MG63 (cell line): ENCODE measurements around the gene SPESP1. TPM values are rescaled to one million over a fixed set of nuclear protein-coding genes. Genes with fewer than 3 reads are reported as not detected.

Experiments used
- DNase-seq: peaks from one replicate; pipeline ENCODE4 v3.0.0-alpha.2; 2020
- H3K27me3 ChIP-seq: fragments of 250-450 bp; sonication (Bioruptor Pico); 2 replicates; pipeline ENCODE4 v1.5.1; 2020; ENCODE audit warnings: mild to moderate bottlenecking, moderate library complexity
- H3K36me3 ChIP-seq: fragments of 250-450 bp; sonication (Bioruptor Pico); 2 replicates; pipeline ENCODE4 v1.5.1; 2020; ENCODE audit warnings: mild to moderate bottlenecking, moderate library complexity
- H3K4me3 ChIP-seq: fragments of 250-450 bp; sonication (Bioruptor Pico); 2 replicates; pipeline ENCODE4 v1.5.1; 2020; ENCODE audit warnings: mild to moderate bottlenecking, moderate library complexity
- H3K9me3 ChIP-seq: fragments of 250-450 bp; sonication (Bioruptor Pico); 2 replicates; pipeline ENCODE4 v1.5.1; 2020; ENCODE audit warnings: mild to moderate bottlenecking, moderate library complexity
- total RNA-seq: library from RNA; depleted of rRNA; stranded (reverse); fragments of >200 nt; shearing (Covaris generic); gene quantifications from 2 replicates; pipeline ENCODE4 v1.2.3, GENCODE V29; 2014; ENCODE audit warnings: low replicate concordance; rRNA removed

The SPESP1 gene
- total RNA-seq, result not detected in 2 replicates

GRCh38 chr15:68930268-68931022 lies at the start of gene SPESP1:
Gene SPESP1 (plus strand): TSS chr15:68930525. CDS start chr15:68930654, 129 bp downstream.
- no peak within 1 kb of the TSS for H3K4me3 ChIP-seq
- DNase-seq, result no peak
- H3K27me3 ChIP-seq, result peaks cover 2% of the 10 kb centered on the region; the same call in 1 of the 2 replicates
- no peaks in the 10 kb centered on the region for H3K36me3 ChIP-seq
- 0 out of 2 replicates have a peak, but pooled peaks cover under 1% of the 10 kb centered on the region for H3K9me3 ChIP-seq

GRCh38 chr15:68885070-68885469 lies 45.3 kb upstream of the SPESP1 start:
- H3K27me3 ChIP-seq, result no peaks in the 10 kb centered on the region
- peak; percentile 85 for DNase-seq

GRCh38 chr15:68887120-68887519 lies 43.2 kb upstream of the SPESP1 start:
- DNase-seq, result no peak
- no peaks in the 10 kb centered on the region for H3K36me3 ChIP-seq
- H3K27me3 ChIP-seq, result no peaks in the 10 kb centered on the region
- H3K4me3 ChIP-seq, result no peak overlapping the region
- no peaks in the 10 kb centered on the region for H3K9me3 ChIP-seq

More at GRCh38 chr15:68885070-68885469, 45.3 kb upstream of the SPESP1 start:
- no peaks in the 10 kb centered on the region for H3K36me3 ChIP-seq
- H3K4me3 ChIP-seq, result no peak overlapping the region
- no peaks in the 10 kb centered on the region for H3K9me3 ChIP-seq

GRCh38 chr15:68887819-68888218 lies 42.5 kb upstream of the SPESP1 start:
- Histone ChIP-seq H3K4me3 (no peak overlapping the region), H3K27me3 (no peaks in the 10 kb centered on the region), H3K36me3 (no peaks in the 10 kb centered on the region), H3K9me3 (no peaks in the 10 kb centered on the region)
- DNase-seq, result no peak

GRCh38 chr15:68888419-68888818 lies 41.9 kb upstream of the SPESP1 start:
- Histone ChIP-seq H3K4me3 (no peak overlapping the region), H3K27me3 (no peaks in the 10 kb centered on the region), H3K9me3 (no peaks in the 10 kb centered on the region), H3K36me3 (no peaks in the 10 kb centered on the region)
- no peak for DNase-seq

GRCh38 chr15:68894208-68894607 lies 36.1 kb upstream of the SPESP1 start:
- no peaks in the 10 kb centered on the region for H3K36me3 ChIP-seq
- H3K27me3 ChIP-seq, result no peaks in the 10 kb centered on the region
- DNase-seq, result no peak
- no peak overlapping the region for H3K4me3 ChIP-seq
- H3K9me3 ChIP-seq, result no peaks in the 10 kb centered on the region

- Histone ChIP-seq H3K27me3 (no peaks in the 10 kb centered on the region), H3K4me3 (no peak overlapping the region), H3K9me3 (no peaks in the 10 kb centered on the region), H3K36me3 (no peaks in the 10 kb centered on the region)
- DNase-seq, result no peak
Observed at GRCh38 chr15:68896178-68896577, 34.1 kb upstream of the SPESP1 start.

GRCh38 chr15:68897016-68897415 lies 33.3 kb upstream of the SPESP1 start:
- no peaks in the 10 kb centered on the region for H3K9me3 ChIP-seq
- no peak overlapping the region for H3K4me3 ChIP-seq
- DNase-seq, result no peak
- no peaks in the 10 kb centered on the region for H3K36me3 ChIP-seq
- no peaks in the 10 kb centered on the region for H3K27me3 ChIP-seq

GRCh38 chr15:68900027-68900426 lies 30.3 kb upstream of the SPESP1 start:
- H3K9me3 ChIP-seq, result no peaks in the 10 kb centered on the region
- no peaks in the 10 kb centered on the region for H3K27me3 ChIP-seq
- DNase-seq, result no peak

GRCh38 chr15:68907396-68907923 lies 22.9 kb upstream of the SPESP1 start:
- no peak overlapping the region for H3K4me3 ChIP-seq
- no peak for DNase-seq
- no peaks in the 10 kb centered on the region for H3K27me3 ChIP-seq
- H3K9me3 ChIP-seq, result no peaks in the 10 kb centered on the region
- no peaks in the 10 kb centered on the region for H3K36me3 ChIP-seq

More at GRCh38 chr15:68900027-68900426, 30.3 kb upstream of the SPESP1 start:
- Histone ChIP-seq H3K4me3 (no peak overlapping the region), H3K36me3 (no peaks in the 10 kb centered on the region)

GRCh38 chr15:68909601-68910100 lies 20.7 kb upstream of the SPESP1 start:
- Histone ChIP-seq H3K36me3 (no peaks in the 10 kb centered on the region), H3K4me3 (no peak overlapping the region), H3K9me3 (no peaks in the 10 kb centered on the region), H3K27me3 (no peaks in the 10 kb centered on the region)
- DNase-seq, result no peak

- no peaks in the 10 kb centered on the region for H3K36me3 ChIP-seq
- H3K9me3 ChIP-seq, result no peaks in the 10 kb centered on the region
- H3K4me3 ChIP-seq, result no peak overlapping the region
- DNase-seq, result no peak
- no peaks in the 10 kb centered on the region for H3K27me3 ChIP-seq
Observed at GRCh38 chr15:68910341-68910740, 20.0 kb upstream of the SPESP1 start.

GRCh38 chr15:68910816-68911215 lies 19.5 kb upstream of the SPESP1 start:
- Histone ChIP-seq H3K9me3 (no peaks in the 10 kb centered on the region), H3K4me3 (no peak overlapping the region), H3K27me3 (no peaks in the 10 kb centered on the region), H3K36me3 (no peaks in the 10 kb centered on the region)
- DNase-seq, result no peak

GRCh38 chr15:68921926-68922325 lies 8.4 kb upstream of the SPESP1 start:
- Histone ChIP-seq H3K4me3 (no peak overlapping the region), H3K27me3 (peaks cover 2% of the 10 kb centered on the region; the same call in 1 of the 2 replicates), H3K36me3 (no peaks in the 10 kb centered on the region), H3K9me3 (no peaks in the 10 kb centered on the region)
- no peak for DNase-seq

- H3K9me3 ChIP-seq, result no peaks in the 10 kb centered on the region
Observed at GRCh38 chr15:68924866-68925560, 5.3 kb upstream of the SPESP1 start.

GRCh38 chr15:68933001-68933400 lies 2.7 kb downstream of the SPESP1 start:
- DNase-seq, result no peak
- H3K4me3 ChIP-seq, result no peak overlapping the region
- 0 out of 2 replicates have a peak, but pooled peaks cover 3% of the 10 kb centered on the region for H3K9me3 ChIP-seq
- peaks cover 12% of the 10 kb centered on the region for H3K27me3 ChIP-seq
- H3K36me3 ChIP-seq, result no peaks in the 10 kb centered on the region

More at GRCh38 chr15:68924866-68925560, 5.3 kb upstream of the SPESP1 start:
- H3K27me3 ChIP-seq, result peaks cover 2% of the 10 kb centered on the region; the same call in 1 of the 2 replicates
- no peak overlapping the region for H3K4me3 ChIP-seq
- no peaks in the 10 kb centered on the region for H3K36me3 ChIP-seq
- peak; percentile 76 for DNase-seq

- Histone ChIP-seq H3K27me3 (peaks cover 12% of the 10 kb centered on the region), H3K9me3 (0 out of 2 replicates have a peak, but pooled peaks cover 3% of the 10 kb centered on the region), H3K4me3 (no peak overlapping the region), H3K36me3 (no peaks in the 10 kb centered on the region)
- DNase-seq, result no peak
Observed at GRCh38 chr15:68934341-68934740, 4.0 kb downstream of the SPESP1 start.
